Hepatocyte (in vitro differentiated cells): ENCODE results near the gene DAB1. TPM values are rescaled to one million over a fixed set of nuclear protein-coding genes. Genes with fewer than 3 reads are reported as not detected.

Experiments
- DNase-seq: peaks from one replicate; pipeline ENCODE4 v3.0.0-alpha.2; 2016; ENCODE audit warnings: low spot score
- H2AFZ ChIP-seq: fragments of 200-600 bp; sonication (generic); 2 replicates; pipeline ENCODE4 v1.6.0; 2016; ENCODE audit warnings: antibody characterized with exemption, mild to moderate bottlenecking
- H3K27ac ChIP-seq: fragments of 200-600 bp; sonication (generic); 2 replicates; pipeline ENCODE4 v1.5.1; 2016; ENCODE audit warnings: mild to moderate bottlenecking
- H3K27me3 ChIP-seq: fragments of 200-600 bp; sonication (generic); 2 replicates; pipeline ENCODE4 v1.6.1; 2016
- H3K36me3 ChIP-seq: fragments of 200-600 bp; sonication (generic); replicated peaks from 2 replicates; pipeline ENCODE4 v1.5.1; 2016; ENCODE audit warnings: low read depth; ENCODE audit not compliant: insufficient read depth
- H3K4me1 ChIP-seq: fragments of 200-600 bp; sonication (generic); 2 replicates; pipeline ENCODE4 v1.5.1; 2016; ENCODE audit warnings: mild to moderate bottlenecking, moderate library complexity; ENCODE audit not compliant: insufficient read depth
- H3K4me2 ChIP-seq: fragments of 200-600 bp; sonication (generic); 2 replicates; pipeline ENCODE4 v1.6.0; 2016
- H3K4me3 ChIP-seq: fragments of 200-600 bp; sonication (generic); 2 replicates; pipeline ENCODE4 v1.5.1; 2016; ENCODE audit warnings: mild to moderate bottlenecking
- H3K79me2 ChIP-seq: fragments of 200-600 bp; sonication (generic); 2 replicates; pipeline ENCODE4 v1.6.0; 2017; ENCODE audit warnings: mild to moderate bottlenecking
- H3K9me2 ChIP-seq: fragments of 200-600 bp; sonication (generic); replicated peaks from 2 replicates; pipeline ENCODE4 v1.6.0; 2017; ENCODE audit warnings: mild to moderate bottlenecking; ENCODE audit not compliant: insufficient read depth
- H3K9me3 ChIP-seq: fragments of 200-600 bp; sonication (generic); 2 replicates; pipeline ENCODE4 v1.5.1; 2016; ENCODE audit warnings: low read depth, mild to moderate bottlenecking
- H4K20me1 ChIP-seq: fragments of 200-600 bp; sonication (generic); 2 replicates; pipeline ENCODE4 v1.6.0; 2016; ENCODE audit warnings: mild to moderate bottlenecking; ENCODE audit not compliant: insufficient read depth, poor library complexity, severe bottlenecking
- CTCF ChIP-seq: fragments of 200-600 bp; sonication (generic); IDR thresholded peaks from 2 replicates; pipeline ENCODE4 v1.5.1; 2016; ENCODE audit warnings: antibody characterized with exemption, mild to moderate bottlenecking; ENCODE audit not compliant: poor library complexity
- EZH2 ChIP-seq: fragments of 200-600 bp; sonication (generic); IDR thresholded peaks from 2 replicates; pipeline ENCODE4 v1.6.1; 2016; ENCODE audit warnings: antibody characterized with exemption, mild to moderate bottlenecking, borderline replicate concordance
- EZH2phosphoT487 ChIP-seq: fragments of 200-600 bp; sonication (generic); IDR thresholded peaks from one replicate; pipeline ENCODE4 v1.6.1; 2018; ENCODE audit warnings: antibody characterized with exemption, mild to moderate bottlenecking, low read depth, moderate library complexity; ENCODE audit not compliant: unreplicated experiment, severe bottlenecking
- WGBS: methylation state at CpG from one replicate; pipeline ENCODE4 v1.1.6; 2016; ENCODE audit warnings: low lambda C conversion rate; ENCODE audit errors: missing lambda C conversion rate; 5-methylcytosine and 5-hydroxymethylcytosine counted together
- polyA plus RNA-seq: library from polyadenylated mRNA; unstranded; fragments of >200 nt; fragmentation: Nextera tagmentation; extraction: Ambion mirVana; gene quantifications from 2 replicates; pipeline ENCODE4 v1.2.1, GENCODE V29; 2016
- total RNA-seq: library from RNA; depleted of rRNA; stranded (reverse); fragments of >200 nt; gene quantifications from 2 replicates; pipeline ENCODE4 v1.2.3, GENCODE V29; 2014

The DAB1 gene
- total and polyA plus RNA-seq, 2 experiments from 2014 or later, result 19.5 to 37.6 TPM

GRCh38 chr1:57312869-57313268 lies 111.0 kb downstream of the DAB1 start:
- H3K4me2 ChIP-seq, result no peak overlapping the region
- no peaks in the 10 kb centered on the region for H3K27me3 ChIP-seq
- no peak overlapping the region for H2AFZ ChIP-seq
- H4K20me1 ChIP-seq, result no peaks in the 10 kb centered on the region
- H3K4me3 ChIP-seq, result no peak overlapping the region
- no peak for DNase-seq
- no peaks in the 10 kb centered on the region for H3K9me3 ChIP-seq
- H3K79me2 ChIP-seq, result peaks cover 4% of the 10 kb centered on the region
- no peaks in the 10 kb centered on the region for H3K9me2 ChIP-seq
- WGBS, result 96% methylated on average over 7 of the region's 7 CpGs
- peak overlapping the region; percentile 86 for H3K27ac ChIP-seq
- H3K4me1 ChIP-seq, result peaks cover 26% of the 10 kb centered on the region
- no peak for TF ChIP-seq EZH2
- no peak for TF ChIP-seq CTCF
- TF ChIP-seq EZH2phosphoT487, result no peak
- H3K36me3 ChIP-seq, result no peaks in the 10 kb centered on the region

GRCh38 chr1:57311411-57311810 lies 112.4 kb downstream of the DAB1 start:
- Histone ChIP-seq H2AFZ (no peak overlapping the region), H3K27ac (peak overlapping the region; percentile 97), H3K36me3 (no peaks in the 10 kb centered on the region), H3K9me2 (no peaks in the 10 kb centered on the region), H3K4me3 (no peak overlapping the region), H3K79me2 (peaks cover 4% of the 10 kb centered on the region), H3K4me1 (peaks cover 26% of the 10 kb centered on the region), H3K27me3 (no peaks in the 10 kb centered on the region), H4K20me1 (no peaks in the 10 kb centered on the region), H3K4me2 (peak overlapping the region; percentile 39), H3K9me3 (no peaks in the 10 kb centered on the region)
- peak; percentile 64 for DNase-seq
- TF ChIP-seq EZH2 (no peak), CTCF (no peak), EZH2phosphoT487 (no peak)
- WGBS, result 59% methylated on average over 1 of the region's 1 CpG

GRCh38 chr1:57311006-57311405 lies 112.9 kb downstream of the DAB1 start:
- H4K20me1 ChIP-seq, result no peaks in the 10 kb centered on the region
- 59% methylated on average over 5 of the region's 5 CpGs for WGBS
- no peak overlapping the region for H2AFZ ChIP-seq
- peak; percentile 51 for DNase-seq
- TF ChIP-seq EZH2 (no peak), EZH2phosphoT487 (no peak), CTCF (no peak)
- H3K4me1 ChIP-seq, result peaks cover 26% of the 10 kb centered on the region
- no peaks in the 10 kb centered on the region for H3K9me2 ChIP-seq
- H3K4me3 ChIP-seq, result no peak overlapping the region
- H3K9me3 ChIP-seq, result no peaks in the 10 kb centered on the region
- H3K27me3 ChIP-seq, result no peaks in the 10 kb centered on the region
- H3K36me3 ChIP-seq, result no peaks in the 10 kb centered on the region
- peaks cover 4% of the 10 kb centered on the region for H3K79me2 ChIP-seq
- peak overlapping the region; percentile 97 for H3K27ac ChIP-seq
- peak overlapping the region; percentile 39 for H3K4me2 ChIP-seq

GRCh38 chr1:57309630-57310029 lies 114.2 kb downstream of the DAB1 start:
- Histone ChIP-seq H3K27me3 (no peaks in the 10 kb centered on the region), H3K4me1 (peaks cover 26% of the 10 kb centered on the region), H2AFZ (no peak overlapping the region), H3K79me2 (peaks cover 9% of the 10 kb centered on the region), H3K9me2 (no peaks in the 10 kb centered on the region), H3K36me3 (no peaks in the 10 kb centered on the region), H3K9me3 (no peaks in the 10 kb centered on the region), H4K20me1 (no peaks in the 10 kb centered on the region), H3K27ac (peak overlapping the region; percentile 97), H3K4me2 (peak overlapping the region; percentile 50), H3K4me3 (no peak overlapping the region)
- TF ChIP-seq EZH2phosphoT487 (no peak), EZH2 (no peak), CTCF (no peak)
- 77% methylated on average over 2 of the region's 2 CpGs for WGBS
- peak; percentile 34 for DNase-seq
